ENCODE results near the gene PDE6A. TPM values are rescaled to one million over a fixed set of nuclear protein-coding genes. Genes with fewer than 3 reads are reported as not detected.

Gene PDE6A
- total and polyA plus RNA-seq, 12 donors: 0.14 to 1.6 (median 0.86) TPM

GRCh38 chr5:149810856-149811255 is 133.7 kb downstream of the PDE6A start:
- DNase-seq: no peak
- no peak overlapping the region for H3K27ac ChIP-seq
- H3K4me1 ChIP-seq (replicated peaks in 1 of 2): peaks cover 5 to 13% of the 10 kb centered on the region in 2 donors
- WGBS, 4 donors: 92 to 94% (median 94%) methylated on average over 6 of the region's 6 CpGs
- no peak overlapping the region for H3K4me3 ChIP-seq
- no peaks in the 10 kb centered on the region for H3K27me3 ChIP-seq
- intact Hi-C loops (cut with DNase I): no loop called here
- H3K9me3 ChIP-seq (replicated peaks in 1 of 3): no peaks in the 10 kb centered on the region
- TF ChIP-seq CTCF (IDR thresholded peaks at IDR 0.05) (no peak), POLR2A (IDR thresholded peaks at IDR 0.05) (no peak)
- H3K36me3 ChIP-seq (replicated peaks in 1 of 2): no peaks in the 10 kb centered on the region

GRCh38 chr5:149809931-149810691 is 134.5 kb downstream of the PDE6A start:
- Histone ChIP-seq H3K27ac (no peak overlapping the region), H3K36me3 (replicated peaks in 1 of 2) (no peaks in the 10 kb centered on the region), H3K4me3 (no peak overlapping the region), H3K27me3 (no peaks in the 10 kb centered on the region), H3K4me1 (replicated peaks in 1 of 2) (peaks cover 5 to 20% of the 10 kb centered on the region in 2 donors), H3K9me3 (replicated peaks in 1 of 3) (no peaks in the 10 kb centered on the region)
- WGBS, 4 donors: 85 to 96% (median 92%) methylated on average over 6 to 8 of the region's 8 CpGs
- TF ChIP-seq CTCF (IDR thresholded peaks at IDR 0.05) (no peak), POLR2A (IDR thresholded peaks at IDR 0.05) (no peak)
- no peak for DNase-seq
- intact Hi-C loops (cut with DNase I): no loop called here

DNA sequence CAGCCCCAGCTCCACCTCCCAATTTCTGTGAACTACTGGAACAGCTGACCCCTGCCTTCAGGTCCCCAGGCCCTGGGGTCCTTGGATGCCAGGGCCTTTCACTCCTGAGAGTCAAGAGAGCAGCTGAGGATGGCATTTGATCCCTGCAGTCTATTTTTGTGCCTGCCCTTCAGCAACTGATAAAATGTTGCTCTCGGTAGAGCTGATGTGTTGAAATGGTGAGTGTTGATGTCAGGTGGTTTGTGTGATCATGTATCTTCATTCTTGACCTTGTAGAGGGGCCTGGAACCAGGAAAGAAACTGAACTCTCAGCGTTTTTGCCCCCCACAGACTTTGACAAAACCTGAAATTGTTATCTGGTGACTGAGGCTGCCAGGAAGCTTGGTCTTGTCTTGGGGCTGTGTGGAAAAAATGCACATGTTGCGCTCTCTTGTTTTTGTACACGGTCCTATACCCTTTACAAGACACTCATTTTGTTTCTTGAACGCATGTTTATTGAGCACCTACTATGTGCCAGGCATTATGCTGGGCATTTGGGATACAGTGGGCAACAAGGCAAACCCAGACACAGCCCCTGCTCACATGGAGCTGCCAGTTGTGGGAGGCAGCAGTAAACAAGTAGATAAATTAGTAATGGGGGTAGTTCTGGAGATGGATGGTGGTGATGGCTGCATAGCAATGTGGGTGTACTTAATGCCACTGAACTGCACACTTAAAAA is 136.2 kb downstream of the PDE6A start:
- DNase-seq: peak in 2 of 7 donors; percentile 13 to 22
- H3K9me3 ChIP-seq (replicated peaks in 1 of 3): no peaks in the 10 kb centered on the region
- intact Hi-C loops (cut with DNase I): no loop called here
- H3K4me1 ChIP-seq (replicated peaks in 1 of 2): peaks cover 5 to 20% of the 10 kb centered on the region in 2 donors
- H3K36me3 ChIP-seq (replicated peaks in 1 of 2): no peaks in the 10 kb centered on the region
- H3K4me3 ChIP-seq: no peak overlapping the region
- WGBS, 4 donors: 45 to 63% (median 60%) methylated on average over 5 of the region's 5 CpGs
- H3K27me3 ChIP-seq: no peaks in the 10 kb centered on the region
- TF ChIP-seq CTCF (IDR thresholded peaks at IDR 0.05) (no peak), POLR2A (IDR thresholded peaks at IDR 0.05) (no peak)
- peak overlapping the region in 1 of 5 donors; percentile 20 for H3K27ac ChIP-seq

Small RNA genes lying within 50 kb of the gene (small RNA-seq; reads per million reads assigned to genes)
- 0 reads per million in 2 donors for gene RF00019

Other genes with a start within 250 kb of the PDE6A start
- 1 to 10 TPM; 1.4 to 5.9 (median 2.6) TPM for gene PPARGC1B, start 214.5 kb downstream of the PDE6A start, total RNA-seq
- gene PPARGC1B, start 214.5 kb downstream of the PDE6A start, polyA plus RNA-seq: 1 to 10 TPM in 2 of 3 donors, under 1 TPM in 1; 0.37 to 2.4 (median 1.1) TPM
- 100 to 1,000 TPM in 2 of 9 donors, 10 to 100 TPM in 7; 28.3 to 228 (median 50.9) TPM for gene SLC26A2, start 16.0 kb upstream of the PDE6A start, total RNA-seq
- gene SLC26A2, start 16.0 kb upstream of the PDE6A start, polyA plus RNA-seq: 100 to 1,000 TPM in 1 of 3 donors, 10 to 100 TPM in 1, 1 to 10 TPM in 1; 7.2 to 124 (median 13.4) TPM
- 1 to 10 TPM; 5.4 to 9.9 (median 7.9) TPM for gene TIGD6, start 55.9 kb upstream of the PDE6A start, total RNA-seq
- gene TIGD6, start 55.9 kb upstream of the PDE6A start, polyA plus RNA-seq: 10 to 100 TPM in 1 of 3 donors, 1 to 10 TPM in 2; 7.4 to 10.5 (median 8.5) TPM
- 10 to 100 TPM; 29.6 to 53.1 (median 33.2) TPM for gene HMGXB3, start 55.9 kb upstream of the PDE6A start, total RNA-seq
- gene HMGXB3, start 55.9 kb upstream of the PDE6A start, polyA plus RNA-seq: 10 to 100 TPM; 22.8 to 56.5 (median 48.9) TPM
- 100 to 1,000 TPM in 2 of 9 donors, 10 to 100 TPM in 6, 1 to 10 TPM in 1; 4.6 to 165 (median 92.4) TPM for gene CSF1R, start 141.8 kb upstream of the PDE6A start, total RNA-seq
- gene CSF1R, start 141.8 kb upstream of the PDE6A start, polyA plus RNA-seq: 10 to 100 TPM; 17.9 to 20.0 (median 19.0) TPM
- 100 to 1,000 TPM in 1 of 9 donors, 10 to 100 TPM in 8; 34.3 to 188 (median 77.6) TPM for gene PDGFRB, start 211.1 kb upstream of the PDE6A start, total RNA-seq
- 10 to 100 TPM; 21.3 to 55.7 (median 37.2) TPM for gene PDGFRB, start 211.1 kb upstream of the PDE6A start, polyA plus RNA-seq
- gene CDX1, start 222.0 kb upstream of the PDE6A start, total RNA-seq: under 1 TPM in 3 of 9 donors, not detected in 6; 0.11 to 0.32 (median 0.23) TPM
- under 1 TPM in 2 of 3 donors, not detected in 1; 0.17 to 0.24 TPM for gene CDX1, start 222.0 kb upstream of the PDE6A start, polyA plus RNA-seq
- not detected for gene SLC6A7, start 245.3 kb upstream of the PDE6A start, total RNA-seq
- gene SLC6A7, start 245.3 kb upstream of the PDE6A start, polyA plus RNA-seq: not detected

Measured in adrenal gland (tissue), 12 donors.